HG03521 (cell line): Measurements from ENCODE around the gene KIR2DL1.
"Not testable (repeated sequence)": the region's sequence is repeated elsewhere in the genome, so short reads cannot be mapped to it uniquely, and the experiment has no call there.

Experiments
- ATAC-seq: cut with Tn5 transposase; IDR thresholded peaks from one replicate; pipeline ENCODE4 v1.9.1; 2021; ENCODE audit warnings: mild to moderate bottlenecking, moderate library complexity; ENCODE audit not compliant: unreplicated experiment

KIR2DL1 gene

GRCh38 chr19:54817670-54818536, 48.3 kb downstream of the KIR2DL1 start:
- ATAC-seq, result no peak

- ATAC-seq, result not testable (repeated sequence)
Measured at GRCh38 chr19:54824416-54824815, 54.8 kb downstream of the KIR2DL1 start.

- ATAC-seq, result not testable (repeated sequence)
Measured at GRCh38 chr19:54825326-54825725, 55.7 kb downstream of the KIR2DL1 start.

GRCh38 chr19:54828064-54828463, 58.5 kb downstream of the KIR2DL1 start:
- ATAC-seq, result not testable (repeated sequence)

DNA sequence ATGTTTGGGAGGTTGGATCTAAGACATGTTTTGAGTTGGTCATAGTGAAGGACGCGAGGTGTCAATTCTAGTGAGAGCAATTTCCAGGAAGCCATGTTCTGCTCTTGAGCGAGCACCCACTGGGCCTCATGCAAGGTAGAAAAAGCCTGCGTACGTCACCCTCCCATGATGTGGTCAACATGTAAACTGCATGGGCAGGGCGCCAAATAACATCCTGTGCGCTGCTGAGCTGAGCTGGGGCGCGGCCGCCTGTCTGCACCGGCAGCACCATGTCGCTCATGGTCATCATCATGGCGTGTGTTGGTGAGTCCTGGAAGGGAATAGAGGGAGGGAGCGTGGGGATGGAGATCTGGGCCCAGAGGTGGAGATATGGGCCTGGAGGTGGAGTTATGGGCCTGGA, 62.9 kb downstream of the KIR2DL1 start, which contains the start of gene KIR2DS4:
TSS of gene KIR2DS4 (plus strand) at position 181 of the 400 bp plus-strand sequence.
- ATAC-seq, result not testable (repeated sequence)
